Amniotic epithelial cell (primary cell): Measurements from ENCODE around the gene CCDC97.
"Not testable (repeated sequence)": the region's sequence is repeated elsewhere in the genome, so short reads cannot be mapped to it uniquely, and the experiment has no call there.

Experiments
- DNase-seq: peaks from one replicate; pipeline ENCODE4 v3.0.0-alpha.2; 2010; ENCODE audit warnings: low read depth

Gene CCDC97

DNA sequence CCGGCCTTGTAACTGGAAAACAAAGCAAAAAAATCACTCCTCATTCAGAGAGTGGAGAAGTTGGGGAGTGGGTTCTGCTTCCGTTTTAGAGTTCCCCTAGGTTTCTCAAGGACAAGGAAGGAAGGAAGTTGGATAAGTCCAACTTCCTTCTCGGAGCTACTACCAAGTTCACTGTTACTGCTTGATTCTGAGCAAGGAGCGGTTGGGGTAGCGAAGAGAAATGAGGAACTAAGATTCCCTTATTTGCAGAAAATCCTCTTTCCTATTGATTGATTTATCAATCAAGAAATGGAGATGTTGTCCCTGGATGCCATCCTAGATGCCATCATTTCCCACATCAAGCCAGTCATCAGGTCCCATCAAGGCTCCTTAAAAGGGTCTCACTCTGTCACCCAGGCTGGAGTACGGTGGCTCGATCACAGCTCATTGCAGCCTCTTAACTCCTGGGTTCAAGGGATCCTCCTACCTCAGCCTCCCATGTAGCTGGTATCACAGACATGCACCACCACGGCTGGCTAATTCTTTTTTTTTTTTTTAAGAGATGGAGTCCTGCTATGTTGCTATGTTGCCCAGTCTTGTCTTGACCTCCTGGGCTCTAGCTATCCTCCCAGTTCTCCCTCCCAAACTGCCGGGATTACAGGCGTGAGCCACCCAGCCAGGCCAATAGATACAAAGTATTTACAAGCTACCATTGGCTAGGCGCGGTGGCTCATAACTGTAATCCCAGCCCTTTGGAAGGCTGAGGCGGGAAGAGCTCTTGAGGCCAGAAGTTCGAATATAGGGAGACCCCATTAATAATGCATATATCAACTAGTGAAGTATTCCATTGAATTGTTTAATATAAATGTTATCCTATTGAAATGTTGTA lies 54.8 kb downstream of the CCDC97 start:
- DNase-seq = peak; percentile 36

DNA sequence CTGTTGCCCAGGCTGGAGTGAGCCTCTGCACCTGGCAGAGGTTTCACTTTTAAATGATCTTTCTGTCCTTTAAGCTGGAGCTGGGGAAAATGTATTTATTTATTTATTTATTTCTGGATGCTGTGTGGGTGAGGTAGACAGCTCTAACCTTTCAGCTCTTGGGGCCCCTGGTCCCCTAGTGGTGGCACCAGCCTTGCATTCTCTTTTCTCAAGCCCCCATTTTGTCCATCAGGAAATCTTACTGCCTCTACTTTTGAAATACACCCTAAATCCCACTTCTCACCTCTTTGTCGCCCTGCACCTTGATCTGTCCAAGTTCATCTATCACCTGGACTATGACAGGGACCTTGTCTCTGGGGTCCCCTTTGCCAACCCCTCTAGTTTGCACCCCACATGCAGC lies 56.1 kb downstream of the CCDC97 start:
- DNase-seq = no peak

DNA sequence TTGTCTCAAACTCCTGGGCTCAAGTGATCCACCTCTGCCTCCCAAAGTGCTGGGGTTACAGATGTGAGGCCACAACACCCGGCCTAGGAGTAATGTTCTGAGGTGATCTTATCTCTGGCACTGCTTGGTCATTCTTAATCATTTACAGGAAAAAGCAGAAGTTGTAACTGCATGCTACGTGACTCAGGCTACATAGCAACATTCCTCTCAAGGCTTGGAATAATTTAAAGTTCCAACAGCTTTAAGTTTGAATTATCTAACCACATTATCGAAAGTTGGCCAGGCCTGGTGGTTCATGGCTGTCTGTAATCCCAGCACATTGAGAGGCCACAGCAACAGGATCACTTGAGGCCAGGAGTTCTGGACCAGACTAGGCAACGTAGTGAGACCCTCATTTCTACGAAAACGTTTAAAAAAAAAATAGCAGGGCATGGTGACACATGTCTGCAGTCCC lies 57.9 kb downstream of the CCDC97 start:
- peak; percentile 98 for DNase-seq

GRCh38 chr19:41369769-41370168 lies 59.8 kb downstream of the CCDC97 start:
- DNase-seq = no peak

DNA sequence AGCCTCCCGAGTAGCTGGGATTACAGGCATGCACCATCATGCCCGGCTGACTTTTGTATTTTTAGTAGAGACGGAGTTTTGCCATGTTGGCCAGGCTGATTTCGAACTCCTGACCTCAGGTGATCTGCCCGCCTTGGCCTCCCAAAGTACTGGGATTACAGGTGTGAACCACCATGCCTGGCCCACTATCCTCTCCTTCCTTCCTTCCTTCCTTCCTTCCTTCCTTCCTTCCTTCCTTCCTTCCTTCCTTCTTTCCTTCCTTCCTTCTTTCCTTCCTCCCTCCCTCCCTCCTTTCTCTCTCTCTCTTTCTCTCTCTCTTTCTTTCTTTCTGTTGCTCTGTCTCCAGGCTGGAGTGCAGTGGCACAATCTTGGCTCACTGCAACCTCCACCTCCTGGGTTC lies 61.1 kb downstream of the CCDC97 start:
- not testable (repeated sequence) for DNase-seq

GRCh38 chr19:41371541-41371940 lies 61.6 kb downstream of the CCDC97 start:
- DNase-seq = no peak

DNA sequence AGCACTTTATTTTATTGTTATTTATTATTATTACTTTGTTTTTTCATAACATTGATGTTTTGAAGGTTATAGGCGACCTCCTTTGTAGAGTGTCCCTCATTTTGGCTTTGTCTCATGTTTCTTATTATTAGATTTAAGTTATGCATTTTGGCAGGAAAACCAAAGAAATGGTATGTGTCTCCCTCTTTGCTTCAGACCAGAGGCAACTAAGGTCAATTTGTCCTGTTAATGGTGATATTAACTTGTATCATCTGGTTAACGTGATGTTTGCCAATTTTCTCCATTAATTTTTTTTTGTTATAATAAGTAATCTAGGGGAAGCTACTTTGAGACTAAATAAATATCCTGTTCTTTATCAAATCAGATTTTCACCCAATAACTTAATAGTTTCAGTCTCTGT lies 62.5 kb downstream of the CCDC97 start:
- DNase-seq = no peak

DNA sequence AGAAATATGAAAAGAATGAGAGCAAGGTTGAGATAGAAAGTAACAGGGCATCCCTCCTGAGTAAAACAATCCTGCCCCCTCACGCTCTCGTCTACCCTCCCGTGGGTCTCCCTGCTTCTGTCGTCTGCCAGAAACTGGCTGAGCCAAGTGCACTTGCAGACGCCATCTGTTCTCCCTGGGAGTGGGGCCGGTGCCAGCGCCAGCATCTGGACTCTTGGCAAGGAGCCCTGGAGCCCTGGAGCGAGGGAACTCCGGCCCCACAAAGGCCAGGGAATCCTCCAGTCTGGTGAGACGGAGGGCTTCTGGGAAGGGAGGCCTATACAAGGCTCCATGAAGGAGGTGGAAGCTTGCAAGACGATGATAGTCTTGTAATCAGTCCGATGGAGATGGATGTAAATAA lies 64.0 kb downstream of the CCDC97 start:
- DNase-seq = peak; percentile 87
